ENCODE data around the gene CBX7.

Gene CBX7

DNA sequence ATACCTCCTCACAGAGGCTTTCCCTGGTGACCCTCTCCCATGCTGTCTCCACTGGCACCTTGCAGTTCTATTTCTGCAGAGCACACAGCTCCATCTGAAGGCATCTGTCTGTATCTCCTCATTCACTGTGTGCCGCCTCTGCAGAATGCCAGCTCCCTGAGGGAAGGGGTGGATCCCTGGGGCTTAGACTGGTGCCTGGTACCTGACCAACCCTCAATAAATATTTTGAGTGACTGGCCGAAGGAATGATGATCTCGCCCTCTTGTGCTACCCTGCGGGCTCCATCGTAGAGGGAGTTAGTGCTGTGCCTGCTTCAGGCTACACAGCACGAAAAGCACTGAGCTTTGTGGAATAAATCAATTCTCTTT, 1.6 kb downstream of the CBX7 start:
- TF ChIP-seq, protein P1, sequence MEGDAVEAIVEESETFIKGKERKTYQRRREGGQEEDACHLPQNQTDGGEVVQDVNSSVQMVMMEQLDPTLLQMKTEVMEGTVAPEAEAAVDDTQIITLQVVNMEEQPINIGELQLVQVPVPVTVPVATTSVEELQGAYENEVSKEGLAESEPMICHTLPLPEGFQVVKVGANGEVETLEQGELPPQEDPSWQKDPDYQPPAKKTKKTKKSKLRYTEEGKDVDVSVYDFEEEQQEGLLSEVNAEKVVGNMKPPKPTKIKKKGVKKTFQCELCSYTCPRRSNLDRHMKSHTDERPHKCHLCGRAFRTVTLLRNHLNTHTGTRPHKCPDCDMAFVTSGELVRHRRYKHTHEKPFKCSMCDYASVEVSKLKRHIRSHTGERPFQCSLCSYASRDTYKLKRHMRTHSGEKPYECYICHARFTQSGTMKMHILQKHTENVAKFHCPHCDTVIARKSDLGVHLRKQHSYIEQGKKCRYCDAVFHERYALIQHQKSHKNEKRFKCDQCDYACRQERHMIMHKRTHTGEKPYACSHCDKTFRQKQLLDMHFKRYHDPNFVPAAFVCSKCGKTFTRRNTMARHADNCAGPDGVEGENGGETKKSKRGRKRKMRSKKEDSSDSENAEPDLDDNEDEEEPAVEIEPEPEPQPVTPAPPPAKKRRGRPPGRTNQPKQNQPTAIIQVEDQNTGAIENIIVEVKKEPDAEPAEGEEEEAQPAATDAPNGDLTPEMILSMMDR (IDR thresholded peaks at IDR 0.05; ENCODE audit: low read depth, low read length) = no peak
- H3K4me3 ChIP-seq (ENCODE audit: low read depth, low read length) = no peak overlapping the region

DNA sequence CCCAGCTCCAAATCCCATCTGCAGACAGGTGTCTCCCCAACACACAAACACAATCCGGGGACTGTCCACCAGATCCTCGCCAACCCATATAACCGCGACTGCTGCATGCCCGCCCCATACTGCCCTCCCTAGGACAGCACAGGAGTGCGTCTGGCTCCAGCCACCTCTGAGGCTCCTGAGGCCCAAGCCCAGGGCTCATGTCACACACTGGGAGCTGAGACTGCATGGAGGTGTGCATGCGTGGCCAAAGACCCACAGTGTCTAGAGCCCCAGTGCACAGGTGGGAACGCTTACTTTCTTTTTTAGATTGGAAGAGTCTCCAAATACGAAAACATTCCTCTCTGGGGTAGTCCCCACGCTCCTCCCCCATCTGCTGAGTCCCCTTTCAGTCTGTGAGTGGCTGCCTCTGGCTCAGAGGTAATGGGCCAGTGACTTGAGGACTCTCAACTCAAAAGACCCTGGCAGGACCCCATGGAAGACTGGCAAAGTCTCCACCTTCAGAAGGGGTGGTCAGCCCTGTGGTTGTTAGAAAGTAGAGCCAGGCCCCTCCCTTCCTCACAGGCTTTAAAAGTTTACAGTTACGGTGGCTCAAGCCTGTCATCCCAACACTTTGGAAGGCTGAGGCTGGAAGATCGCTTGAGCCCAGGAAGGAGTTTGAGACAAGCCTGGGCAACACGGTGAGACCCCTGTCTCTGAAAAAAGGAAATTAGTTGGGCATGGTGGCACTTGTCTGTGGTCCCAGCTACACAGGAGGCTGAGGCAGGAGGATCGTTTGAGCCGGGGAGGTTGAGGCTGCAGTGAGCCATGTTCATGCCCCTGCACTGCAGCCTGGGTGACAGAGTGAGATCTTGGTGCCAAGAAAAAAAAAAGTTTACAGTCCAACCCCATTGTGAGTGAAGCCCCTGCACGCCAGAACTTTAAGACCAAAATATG, 2.3 kb downstream of the CBX7 start:
- TF ChIP-seq, protein P1 (IDR thresholded peaks at IDR 0.05; ENCODE audit: low read depth, low read length) = no peak
- no peak overlapping the region for H3K4me3 ChIP-seq (ENCODE audit: low read depth, low read length)

DNA sequence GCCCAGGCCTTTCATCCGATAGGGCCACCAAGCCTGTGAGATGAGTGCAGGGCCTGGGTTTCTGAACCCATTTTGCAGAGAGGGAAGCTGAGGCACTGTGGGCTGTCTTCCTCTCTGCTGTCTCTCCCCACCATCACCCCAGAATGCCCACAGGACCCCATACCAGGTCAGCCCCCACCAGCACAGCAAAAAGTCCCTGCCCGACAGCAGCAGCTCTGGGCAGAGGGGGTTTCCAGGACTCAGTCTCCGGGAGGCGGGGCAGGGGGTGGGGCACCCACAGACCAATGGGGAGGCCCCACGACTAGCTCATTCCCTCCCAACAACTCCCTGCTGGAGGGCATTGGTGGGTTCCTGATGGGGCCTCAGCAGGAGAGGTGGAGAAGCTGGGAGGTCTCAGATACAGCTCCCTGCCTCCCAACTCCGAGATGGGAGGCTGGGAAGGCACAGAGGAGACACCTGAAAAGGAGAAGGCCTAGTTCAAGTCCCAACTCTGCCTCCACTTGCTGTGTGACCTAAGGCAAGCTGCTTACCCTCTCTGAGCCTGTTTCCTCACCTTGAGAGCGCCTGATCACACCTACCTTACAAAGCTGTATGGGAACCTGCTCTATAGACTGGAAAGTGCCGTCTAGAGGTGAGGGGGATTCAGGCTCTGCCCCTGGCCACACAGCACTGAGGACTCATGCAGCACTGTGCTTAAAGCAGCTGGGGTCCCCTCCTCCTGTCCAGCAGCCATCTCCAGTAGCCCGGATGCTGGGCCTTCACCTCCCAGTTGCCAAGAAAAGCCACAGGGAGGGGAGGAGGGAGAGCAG, 3.5 kb downstream of the CBX7 start:
- H3K4me3 ChIP-seq (ENCODE audit: low read depth, low read length) = no peak overlapping the region

DNA sequence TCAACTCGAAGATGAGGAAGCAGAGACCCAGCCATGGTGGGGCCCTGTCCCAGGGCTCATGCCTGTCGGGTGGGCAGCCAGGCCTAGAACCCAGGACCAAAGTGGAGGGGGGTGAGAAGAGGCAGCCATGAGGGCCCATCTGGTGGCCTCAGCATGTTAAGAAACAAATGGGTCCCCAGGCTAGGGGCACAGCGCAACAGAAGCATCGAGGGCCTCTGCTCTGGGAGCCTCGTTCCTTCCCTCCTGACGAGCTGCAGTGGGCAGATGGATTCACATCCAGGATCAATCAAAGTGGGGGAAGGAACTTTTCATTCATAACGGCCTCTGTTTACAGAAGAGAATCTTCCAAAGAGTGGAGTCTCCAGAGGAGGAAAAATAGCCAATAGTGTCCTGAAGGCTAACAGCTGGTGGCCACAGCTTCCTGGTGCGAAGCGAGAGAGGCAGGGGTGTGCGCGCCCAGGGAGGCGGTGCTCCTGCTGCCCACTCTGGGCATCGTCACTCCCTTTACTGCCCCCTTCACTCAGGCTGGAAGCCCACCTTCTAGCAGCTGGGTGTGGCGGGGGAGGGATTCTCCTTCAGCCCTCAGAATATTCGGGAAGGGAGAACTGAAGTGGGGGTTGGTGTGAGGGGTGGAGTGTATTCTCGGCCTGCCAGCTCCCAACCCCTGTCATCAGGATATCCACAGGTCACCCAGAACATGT, 4.3 kb downstream of the CBX7 start:
- TF ChIP-seq, protein P1 (IDR thresholded peaks at IDR 0.05; ENCODE audit: low read depth, low read length) = no peak
- no peak overlapping the region for H3K4me3 ChIP-seq (ENCODE audit: low read depth, low read length)

More for the DNA sequence above, 3.5 kb downstream of the CBX7 start:
- TF ChIP-seq, protein P1 (IDR thresholded peaks at IDR 0.05; ENCODE audit: low read depth, low read length) = no peak

DNA sequence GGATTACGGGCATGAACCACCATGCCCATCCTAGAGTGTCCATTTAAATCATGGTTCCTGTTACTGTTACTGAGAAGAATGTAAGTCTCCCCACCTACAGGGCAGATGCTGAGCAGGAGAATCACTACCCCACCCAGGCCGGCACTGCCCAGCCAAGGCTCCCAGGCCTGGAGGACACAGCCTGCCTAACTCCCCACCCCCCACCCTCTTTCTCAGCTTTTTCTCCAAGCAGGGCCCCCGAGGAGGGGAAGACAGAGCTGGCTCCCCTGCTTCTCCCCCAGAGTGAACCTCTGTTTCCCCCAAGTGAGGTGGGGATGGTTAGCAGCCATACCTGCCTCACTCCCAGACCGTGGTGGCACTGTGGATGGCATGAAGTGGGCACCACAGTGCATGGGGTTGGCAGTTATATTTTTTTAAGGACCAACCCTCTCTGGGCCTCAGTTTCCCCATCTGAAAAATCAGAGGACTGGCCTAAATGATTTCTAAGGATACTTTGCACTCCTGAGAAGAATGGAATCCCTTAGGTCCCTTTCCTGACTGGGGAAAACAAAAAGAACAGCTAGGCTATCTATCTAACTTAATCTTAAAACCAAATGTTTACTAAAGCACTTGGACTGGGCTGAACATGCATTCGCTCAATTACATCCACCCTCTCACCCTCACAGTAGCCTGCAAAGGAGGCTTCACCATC, 5.0 kb downstream of the CBX7 start:
- no peak overlapping the region for H3K4me3 ChIP-seq (ENCODE audit: low read depth, low read length)
- TF ChIP-seq, protein P1 (IDR thresholded peaks at IDR 0.05; ENCODE audit: low read depth, low read length) = no peak

DNA sequence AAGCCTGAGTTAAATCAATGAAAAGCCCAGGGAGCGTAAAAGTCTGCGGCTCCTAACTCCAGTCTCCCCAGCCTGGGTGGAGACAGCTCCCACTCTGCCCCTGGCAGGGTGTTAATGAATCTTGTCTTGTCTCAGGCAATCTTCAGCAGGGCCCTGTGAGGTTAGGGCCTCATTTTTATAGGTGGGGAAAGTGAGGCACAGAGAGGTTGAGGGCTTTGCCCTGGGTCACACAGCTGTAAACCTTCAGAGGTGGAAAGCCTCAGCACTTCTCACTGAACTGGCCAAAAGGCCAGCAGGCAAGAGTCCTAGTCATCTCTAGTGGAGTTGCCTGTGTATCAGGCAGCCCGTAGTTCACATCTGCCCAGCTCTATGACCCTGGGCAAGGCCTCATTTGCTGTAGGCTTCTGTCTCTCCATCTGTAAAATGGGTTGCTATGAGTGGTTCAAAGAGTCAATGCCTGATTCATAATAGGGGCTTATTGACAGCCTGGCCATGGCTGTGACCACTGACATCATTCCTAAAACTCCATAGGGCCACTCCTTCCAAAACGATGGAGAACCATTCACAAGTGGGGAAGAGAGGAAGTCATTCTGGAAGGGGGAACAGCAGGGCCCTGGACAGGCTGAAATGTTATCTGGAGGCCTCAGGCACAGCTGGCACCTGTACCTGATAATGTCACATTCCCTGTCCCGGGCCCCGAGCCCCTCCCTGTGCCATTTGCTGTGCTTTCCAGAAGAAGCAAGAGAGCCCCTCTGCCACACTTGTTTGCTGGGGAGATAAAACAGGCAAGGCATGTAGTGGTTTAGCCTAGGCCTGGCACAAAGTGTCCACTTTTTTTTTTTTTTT, 6.0 kb downstream of the CBX7 start:
- TF ChIP-seq, protein P1 (IDR thresholded peaks at IDR 0.05; ENCODE audit: low read depth, low read length) = no peak
- H3K4me3 ChIP-seq (ENCODE audit: low read depth, low read length) = peak overlapping the region; percentile 91

Measured in WI38 (cell line).